ENCODE results near the gene UBE2J1.

Gene UBE2J1

DNA sequence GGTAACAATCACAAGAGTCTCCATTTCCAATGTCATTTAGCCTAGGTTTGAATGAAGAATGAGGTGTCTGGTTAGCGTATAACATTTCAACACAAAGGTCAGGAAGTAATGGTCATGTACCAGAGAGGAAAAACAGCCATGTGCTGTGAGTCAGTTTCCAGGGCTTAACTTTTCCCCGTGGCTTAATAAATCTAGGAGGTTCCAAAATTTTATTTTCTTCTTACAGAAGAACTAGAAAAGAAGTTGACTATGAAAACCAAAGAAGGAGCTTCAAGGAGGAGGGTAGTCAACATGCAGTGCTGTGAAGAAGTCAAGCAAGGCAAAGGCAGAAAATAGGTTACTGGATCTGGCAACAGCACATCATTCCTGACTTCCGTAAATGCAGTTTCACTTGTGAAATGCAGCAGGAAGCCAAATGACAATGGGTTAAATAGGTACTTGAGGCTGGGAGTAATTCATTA, 29.0 kb downstream of the UBE2J1 start:
- no peak overlapping the region for H2AFZ ChIP-seq (ENCODE audit: low read length)

DNA sequence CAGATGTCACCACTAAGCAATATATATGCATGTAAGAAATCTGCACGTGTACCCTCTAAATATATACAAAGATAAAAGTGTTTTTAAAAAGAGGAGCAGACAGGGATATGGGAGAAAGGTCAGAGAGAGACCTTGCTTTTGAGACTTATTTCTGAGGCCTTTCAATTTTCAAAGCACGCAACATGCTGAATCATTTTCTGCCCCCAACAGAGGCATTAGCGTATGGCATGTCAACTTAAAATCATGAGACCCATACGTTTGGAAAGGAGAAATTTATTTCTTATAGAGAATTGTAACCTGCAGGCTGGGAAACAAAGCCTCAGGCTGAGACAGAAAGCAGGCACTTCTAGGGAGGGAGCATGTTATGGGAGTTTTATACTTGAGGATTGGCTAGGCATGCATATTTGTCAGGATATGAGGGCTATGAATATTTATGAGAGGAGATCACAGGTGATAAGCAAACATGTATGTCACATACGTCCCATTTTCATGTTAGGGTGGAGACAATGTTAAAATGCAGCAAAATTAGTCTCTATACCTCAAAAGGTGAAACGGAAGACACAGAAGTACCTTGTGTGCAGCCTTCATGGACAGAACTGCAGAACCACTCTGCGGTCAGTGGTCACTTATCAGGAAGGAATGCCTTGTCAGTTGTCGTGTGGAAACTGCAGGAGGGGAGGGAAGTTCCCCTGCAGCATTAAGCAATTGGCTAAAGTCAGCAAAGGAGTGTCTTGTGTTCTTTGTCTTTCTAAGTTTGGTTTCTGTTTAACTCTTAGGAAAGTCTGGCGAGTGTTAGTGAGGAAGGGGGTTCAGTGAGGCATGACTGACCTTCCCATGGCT, 31.2 kb downstream of the UBE2J1 start:
- WGBS, 2 donors (ENCODE audit: extremely low coverage in 2 of 2, insufficient read length in 2 of 2, insufficient replicate concordance in 1 of 2), result no CpG with 5 or more reads among the region's 9 CpGs
- no peak overlapping the region for H2BK120ac ChIP-seq (ENCODE audit: low read depth, low read length)
- H3K4me3 ChIP-seq (ENCODE audit: low read length in 2 of 2), result no peak overlapping the region
- no peak overlapping the region for H2BK15ac ChIP-seq (ENCODE audit: low read length)
- H3K27ac ChIP-seq (replicated peaks; ENCODE audit: low read length), result no peak overlapping the region
- H2BK12ac ChIP-seq (ENCODE audit: low read length), result no peak overlapping the region
- no peak overlapping the region for H3K23ac ChIP-seq (ENCODE audit: low read depth, low read length, poor library complexity)
- no peak overlapping the region for H3K18ac ChIP-seq (ENCODE audit: low read length)
- no peaks in the 10 kb centered on the region for H3K27me3 ChIP-seq (ENCODE audit: control insufficient read depth in 3 of 3, insufficient read depth in 3 of 3, low read depth in 1 of 3, low read length in 3 of 3)
- H2BK5ac ChIP-seq (ENCODE audit: low read length), result no peak overlapping the region
- H4K91ac ChIP-seq (ENCODE audit: low read depth, low read length, poor library complexity), result no peak overlapping the region
- no peaks in the 10 kb centered on the region for H3K79me1 ChIP-seq (ENCODE audit: low read depth, low read length)
- no peak overlapping the region for H2AFZ ChIP-seq (ENCODE audit: low read length)
- no peak overlapping the region for H3K4ac ChIP-seq (ENCODE audit: low read length)
- no peak overlapping the region for H3K4me2 ChIP-seq (ENCODE audit: insufficient read depth, low read length, poor library complexity, severe bottlenecking)
- H3K14ac ChIP-seq (ENCODE audit: low read length), result no peak overlapping the region
- no peaks in the 10 kb centered on the region for H3K4me1 ChIP-seq (ENCODE audit: control insufficient read depth in 2 of 2, insufficient read depth in 1 of 2, low read depth in 1 of 2, low read length in 2 of 2)
- DNase-seq (ENCODE audit: low spot score), result no peak
- no peak overlapping the region for H4K8ac ChIP-seq (ENCODE audit: low read depth, low read length)
- H3K9ac ChIP-seq (ENCODE audit: low read depth, low read length, poor library complexity), result no peak overlapping the region
- no peak overlapping the region for H2AK5ac ChIP-seq (ENCODE audit: low read depth, low read length)
- peaks cover 2 to 13% of the 10 kb centered on the region in 2 donors for H3K36me3 ChIP-seq (replicated peaks in 1 of 2; ENCODE audit: control insufficient read depth in 2 of 2, insufficient read depth in 2 of 2, low read length in 2 of 2)
- H3K9me3 ChIP-seq (replicated peaks in 1 of 2; ENCODE audit: control insufficient read depth in 2 of 2, insufficient read depth in 1 of 2, low read depth in 1 of 2, low read length in 2 of 2), result peaks cover 3 to 21% of the 10 kb centered on the region in 2 donors

More for the DNA sequence above, 29.0 kb downstream of the UBE2J1 start:
- H3K14ac ChIP-seq (ENCODE audit: low read length), result no peak overlapping the region
- H3K23ac ChIP-seq (ENCODE audit: low read depth, low read length, poor library complexity), result no peak overlapping the region
- no peak overlapping the region for H3K4me3 ChIP-seq (ENCODE audit: low read length in 2 of 2)
- H2BK15ac ChIP-seq (ENCODE audit: low read length), result no peak overlapping the region
- H3K27ac ChIP-seq (replicated peaks; ENCODE audit: low read length), result no peak overlapping the region
- no peaks in the 10 kb centered on the region for H3K79me1 ChIP-seq (ENCODE audit: low read depth, low read length)
- no peaks in the 10 kb centered on the region for H3K27me3 ChIP-seq (ENCODE audit: control insufficient read depth in 3 of 3, insufficient read depth in 3 of 3, low read depth in 1 of 3, low read length in 3 of 3)
- no peak overlapping the region for H3K18ac ChIP-seq (ENCODE audit: low read length)
- no peak overlapping the region for H2BK5ac ChIP-seq (ENCODE audit: low read length)
- no peak overlapping the region for H2BK12ac ChIP-seq (ENCODE audit: low read length)
- H3K4ac ChIP-seq (ENCODE audit: low read length), result no peak overlapping the region
- H2AK5ac ChIP-seq (ENCODE audit: low read depth, low read length), result no peak overlapping the region
- peaks cover 2 to 34% of the 10 kb centered on the region in 2 donors for H3K36me3 ChIP-seq (replicated peaks in 1 of 2; ENCODE audit: control insufficient read depth in 2 of 2, insufficient read depth in 2 of 2, low read length in 2 of 2)
- DNase-seq (ENCODE audit: low spot score), result no peak
- no peak overlapping the region for H3K4me2 ChIP-seq (ENCODE audit: insufficient read depth, low read length, poor library complexity, severe bottlenecking)
- no peak overlapping the region for H4K91ac ChIP-seq (ENCODE audit: low read depth, low read length, poor library complexity)
- no peak overlapping the region for H4K8ac ChIP-seq (ENCODE audit: low read depth, low read length)
- no peaks in the 10 kb centered on the region for H3K4me1 ChIP-seq (ENCODE audit: control insufficient read depth in 2 of 2, insufficient read depth in 1 of 2, low read depth in 1 of 2, low read length in 2 of 2)
- no peak overlapping the region for H3K9ac ChIP-seq (ENCODE audit: low read depth, low read length, poor library complexity)
- H3K9me3 ChIP-seq (replicated peaks in 1 of 2; ENCODE audit: control insufficient read depth in 2 of 2, insufficient read depth in 1 of 2, low read depth in 1 of 2, low read length in 2 of 2), result peaks cover 3 to 21% of the 10 kb centered on the region in 2 donors
- no peak overlapping the region for H2BK120ac ChIP-seq (ENCODE audit: low read depth, low read length)
- WGBS, 2 donors (ENCODE audit: extremely low coverage in 2 of 2, insufficient read length in 2 of 2, insufficient replicate concordance in 1 of 2), result no CpG with 5 or more reads among the region's 3 CpGs

DNA sequence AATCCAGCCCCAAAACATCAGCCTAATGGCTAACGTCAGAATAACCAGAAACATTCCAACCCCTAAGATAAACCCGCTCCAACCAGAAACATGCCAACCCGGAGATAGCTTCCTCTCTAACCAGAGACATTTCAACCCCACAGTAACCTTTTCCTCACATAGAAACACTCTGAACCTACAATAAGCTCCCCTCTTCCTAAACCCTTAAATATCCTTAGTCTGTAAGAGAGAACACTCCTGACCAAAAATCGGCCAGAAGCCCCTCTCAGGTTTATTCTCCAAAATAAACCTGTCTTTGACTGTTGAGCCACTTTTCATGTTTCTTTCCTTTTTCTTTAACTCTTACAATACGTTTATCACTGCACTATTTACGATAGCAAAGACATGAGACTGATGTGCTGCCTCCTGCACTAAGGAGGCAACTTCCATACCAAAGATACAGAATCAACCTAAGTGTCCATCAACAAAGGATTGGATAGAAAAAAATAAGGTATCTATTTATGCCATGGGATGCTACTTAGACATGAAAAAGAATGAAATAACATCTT, 32.4 kb downstream of the UBE2J1 start:
- H3K79me1 ChIP-seq (ENCODE audit: low read depth, low read length), result no peaks in the 10 kb centered on the region
- no peak overlapping the region for H2BK5ac ChIP-seq (ENCODE audit: low read length)
- H2BK12ac ChIP-seq (ENCODE audit: low read length), result no peak overlapping the region
- H3K18ac ChIP-seq (ENCODE audit: low read length), result no peak overlapping the region
- no peak overlapping the region for H3K23ac ChIP-seq (ENCODE audit: low read depth, low read length, poor library complexity)
- H3K27me3 ChIP-seq (ENCODE audit: control insufficient read depth in 3 of 3, insufficient read depth in 3 of 3, low read depth in 1 of 3, low read length in 3 of 3), result no peaks in the 10 kb centered on the region
- H3K36me3 ChIP-seq (replicated peaks in 1 of 2; ENCODE audit: control insufficient read depth in 2 of 2, insufficient read depth in 2 of 2, low read length in 2 of 2), result peaks cover 0 to 2% of the 10 kb centered on the region in 2 donors
- no peaks in the 10 kb centered on the region for H3K4me1 ChIP-seq (ENCODE audit: control insufficient read depth in 2 of 2, insufficient read depth in 1 of 2, low read depth in 1 of 2, low read length in 2 of 2)
- WGBS, 2 donors (ENCODE audit: extremely low coverage in 2 of 2, insufficient read length in 2 of 2, insufficient replicate concordance in 1 of 2), result no CpG with 5 or more reads among the region's 6 CpGs
- H2AK5ac ChIP-seq (ENCODE audit: low read depth, low read length), result no peak overlapping the region
- no peak overlapping the region for H3K27ac ChIP-seq (replicated peaks; ENCODE audit: low read length)
- no peak overlapping the region for H4K8ac ChIP-seq (ENCODE audit: low read depth, low read length)
- no peak overlapping the region for H3K4me3 ChIP-seq (ENCODE audit: low read length in 2 of 2)
- H3K9ac ChIP-seq (ENCODE audit: low read depth, low read length, poor library complexity), result no peak overlapping the region
- H2BK15ac ChIP-seq (ENCODE audit: low read length), result no peak overlapping the region
- H3K4me2 ChIP-seq (ENCODE audit: insufficient read depth, low read length, poor library complexity, severe bottlenecking), result no peak overlapping the region
- no peak overlapping the region for H4K91ac ChIP-seq (ENCODE audit: low read depth, low read length, poor library complexity)
- H3K14ac ChIP-seq (ENCODE audit: low read length), result no peak overlapping the region
- no peak overlapping the region for H2BK120ac ChIP-seq (ENCODE audit: low read depth, low read length)
- no peak overlapping the region for H2AFZ ChIP-seq (ENCODE audit: low read length)
- DNase-seq (ENCODE audit: low spot score), result no peak
- no peak overlapping the region for H3K4ac ChIP-seq (ENCODE audit: low read length)
- peaks cover 3 to 21% of the 10 kb centered on the region in 2 donors for H3K9me3 ChIP-seq (replicated peaks in 1 of 2; ENCODE audit: control insufficient read depth in 2 of 2, insufficient read depth in 1 of 2, low read depth in 1 of 2, low read length in 2 of 2)

DNA sequence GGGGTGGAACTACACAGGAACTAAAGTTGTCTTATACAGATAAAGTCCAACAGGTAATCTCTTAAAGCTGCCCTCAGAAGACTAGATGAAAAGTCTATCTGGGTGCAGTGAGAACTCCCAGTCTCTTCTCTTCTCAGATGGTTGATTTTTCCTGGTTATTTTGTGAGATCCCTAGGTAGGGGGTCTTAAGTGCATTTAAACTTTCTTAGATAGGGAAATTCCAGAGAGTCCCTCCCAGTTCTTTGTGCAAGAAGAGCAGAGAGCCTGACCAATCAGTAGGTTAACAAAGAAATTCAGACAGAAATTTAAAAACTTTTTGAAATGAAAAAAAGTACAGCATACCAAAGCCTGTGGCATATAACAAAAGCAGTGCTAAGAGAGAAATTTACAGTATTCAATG, 35.5 kb downstream of the UBE2J1 start:
- Histone ChIP-seq H3K4me3 (ENCODE audit: low read length in 2 of 2) (no peak overlapping the region), H3K14ac (ENCODE audit: low read length) (no peak overlapping the region), H3K9ac (ENCODE audit: low read depth, low read length, poor library complexity) (no peak overlapping the region), H3K4me1 (ENCODE audit: control insufficient read depth in 2 of 2, insufficient read depth in 1 of 2, low read depth in 1 of 2, low read length in 2 of 2) (peaks cover 5 to 13% of the 10 kb centered on the region in 2 donors), H4K91ac (ENCODE audit: low read depth, low read length, poor library complexity) (no peak overlapping the region), H3K36me3 (replicated peaks in 1 of 2; ENCODE audit: control insufficient read depth in 2 of 2, insufficient read depth in 2 of 2, low read length in 2 of 2) (no peaks in the 10 kb centered on the region), H4K8ac (ENCODE audit: low read depth, low read length) (no peak overlapping the region), H3K79me1 (ENCODE audit: low read depth, low read length) (no peaks in the 10 kb centered on the region), H2BK12ac (ENCODE audit: low read length) (no peak overlapping the region), H2BK5ac (ENCODE audit: low read length) (no peak overlapping the region), H3K18ac (ENCODE audit: low read length) (no peak overlapping the region), H3K4ac (ENCODE audit: low read length) (no peak overlapping the region), H3K23ac (ENCODE audit: low read depth, low read length, poor library complexity) (no peak overlapping the region), H2AK5ac (ENCODE audit: low read depth, low read length) (no peak overlapping the region), H3K9me3 (replicated peaks in 1 of 2; ENCODE audit: control insufficient read depth in 2 of 2, insufficient read depth in 1 of 2, low read depth in 1 of 2, low read length in 2 of 2) (peaks cover 3 to 21% of the 10 kb centered on the region in 2 donors), H2BK120ac (ENCODE audit: low read depth, low read length) (no peak overlapping the region), H3K27me3 (ENCODE audit: control insufficient read depth in 3 of 3, insufficient read depth in 3 of 3, low read depth in 1 of 3, low read length in 3 of 3) (no peaks in the 10 kb centered on the region), H2BK15ac (ENCODE audit: low read length) (no peak overlapping the region), H3K4me2 (ENCODE audit: insufficient read depth, low read length, poor library complexity, severe bottlenecking) (no peak overlapping the region), H3K27ac (replicated peaks; ENCODE audit: low read length) (no peak overlapping the region), H2AFZ (ENCODE audit: low read length) (no peak overlapping the region)
- DNase-seq (ENCODE audit: low spot score), result no peak
